ENCODE measurements around the gene IRAK1.
A peak's percentile ranks its signal among the peaks of the same experiment; 100 is the strongest.

IRAK1 gene

DNA sequence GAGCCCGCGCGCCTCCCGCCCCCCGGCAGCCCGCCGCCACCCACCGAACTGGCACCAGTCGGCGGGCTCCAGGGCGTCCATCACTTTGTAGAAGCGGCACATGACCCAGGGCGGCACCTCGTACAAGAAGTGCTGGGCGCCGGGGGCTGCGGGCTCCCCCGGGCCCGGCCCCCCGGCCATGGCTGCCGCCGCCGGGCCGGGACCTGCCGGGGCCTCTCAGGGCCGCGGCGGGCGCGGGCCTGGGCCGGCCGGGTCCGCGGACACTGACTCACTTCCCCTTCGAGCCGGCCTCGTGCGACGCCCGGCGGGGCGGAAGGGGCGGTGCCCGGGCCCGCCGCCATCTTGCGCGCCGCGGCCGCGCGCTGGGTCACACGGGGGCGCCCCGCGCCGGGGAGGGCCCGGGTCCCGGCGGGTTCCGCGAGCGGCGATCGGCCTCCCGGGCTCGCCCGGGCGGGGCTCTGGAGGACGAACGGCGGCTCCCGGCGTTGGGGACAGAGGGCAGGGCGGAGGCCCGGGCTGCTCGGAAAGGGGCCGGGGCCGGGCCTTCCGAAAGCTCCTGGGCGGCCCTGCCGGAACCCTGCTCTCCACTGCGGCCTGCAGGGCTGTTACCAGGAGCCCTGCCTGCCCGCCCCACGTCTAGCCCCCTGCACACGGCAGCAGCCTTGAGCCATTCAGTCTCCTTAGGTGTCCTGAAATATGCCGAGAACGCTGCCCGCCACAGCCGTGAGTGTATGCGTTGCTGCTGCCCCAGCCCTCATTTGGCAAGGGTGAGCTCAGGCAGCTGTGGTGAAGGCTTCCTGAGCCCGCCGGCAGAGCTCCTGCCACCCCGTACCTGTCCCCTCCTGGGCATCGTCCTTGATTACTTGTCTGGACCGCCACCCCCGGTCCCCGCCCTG lies at the start of gene IRAK1:
IRAK1 (minus strand) TSS at position 270 of the 896 bp plus-strand sequence; CDS start at position 180, 90 bp downstream.
- peak; percentile 52 to 59 for DNase-seq

DNA sequence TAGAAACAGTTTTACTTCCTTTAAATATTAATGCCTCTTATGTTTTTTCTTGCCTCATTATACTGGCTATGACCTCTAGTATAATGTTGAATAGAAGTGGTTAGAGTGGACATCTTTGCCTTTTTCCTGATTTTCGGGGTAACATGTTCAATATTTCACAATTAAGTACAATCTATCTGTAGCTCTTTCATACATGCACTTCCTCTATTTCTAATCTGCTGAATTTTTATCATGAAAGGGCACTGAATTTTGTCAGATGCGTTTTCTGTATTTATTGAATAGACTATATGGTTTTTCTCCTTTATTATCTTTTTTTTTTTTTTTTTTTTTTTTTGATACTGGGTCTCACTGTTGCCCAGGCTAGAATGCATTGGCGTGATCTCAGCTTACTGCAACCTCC lies 48.9 kb upstream of the IRAK1 start:
- DNase-seq, result no peak

DNA sequence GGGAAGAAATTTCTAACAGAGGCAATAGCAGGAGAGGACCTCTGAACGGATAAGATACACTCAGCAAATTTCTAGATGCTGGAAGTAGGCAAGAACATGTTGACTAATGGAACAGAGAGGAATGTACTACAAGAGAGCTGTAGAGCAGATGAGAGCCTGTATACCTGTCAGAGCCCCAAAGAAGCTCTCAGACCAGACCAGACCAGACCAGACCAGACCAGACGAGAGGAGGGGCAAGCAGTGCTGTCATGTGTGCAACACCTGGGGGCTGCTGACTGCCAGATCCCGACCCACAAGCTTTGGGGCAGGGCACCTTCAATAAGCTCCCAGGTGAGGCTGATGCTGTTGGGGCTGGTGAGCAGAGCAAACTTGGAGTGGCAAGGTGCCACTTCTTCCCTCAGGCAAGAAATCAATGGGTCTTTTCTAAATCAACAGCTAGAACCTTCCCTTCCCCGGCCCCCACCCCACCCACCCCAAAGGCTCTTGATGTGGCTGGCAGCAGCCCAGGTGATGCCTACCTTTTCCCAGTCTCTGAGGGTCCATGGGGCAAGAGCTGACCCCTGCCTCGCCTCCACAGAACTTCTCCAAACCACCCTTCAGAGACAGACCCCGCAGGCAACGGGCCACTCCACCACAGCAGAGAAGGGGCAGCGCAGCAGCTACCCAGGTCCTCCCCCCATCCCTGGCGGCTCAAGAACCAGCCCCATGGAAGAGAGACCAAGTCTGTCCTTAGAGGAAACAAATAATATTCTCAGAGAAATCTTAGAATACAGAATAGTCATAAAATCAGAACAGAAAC lies 45.1 kb upstream of the IRAK1 start:
- no peak for DNase-seq

DNA sequence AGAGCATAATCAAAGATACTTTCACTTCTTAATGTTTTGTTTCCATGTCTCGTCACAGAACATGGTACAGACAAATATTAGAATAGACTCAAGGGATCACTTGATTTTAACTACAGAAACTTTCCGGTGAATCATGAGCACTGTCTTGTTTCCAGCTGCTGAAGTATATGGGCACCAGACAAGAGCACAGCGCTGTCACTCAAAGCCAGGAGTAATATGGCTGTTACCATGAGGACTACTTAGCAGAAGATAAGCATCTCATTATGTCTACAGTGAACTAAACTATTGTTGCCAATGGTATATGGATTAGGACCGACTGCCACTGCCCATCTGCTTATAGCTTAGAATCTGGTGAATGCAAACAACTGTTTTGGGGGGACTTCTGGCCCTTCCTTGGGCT lies 43.5 kb upstream of the IRAK1 start:
- DNase-seq, result no peak

DNA sequence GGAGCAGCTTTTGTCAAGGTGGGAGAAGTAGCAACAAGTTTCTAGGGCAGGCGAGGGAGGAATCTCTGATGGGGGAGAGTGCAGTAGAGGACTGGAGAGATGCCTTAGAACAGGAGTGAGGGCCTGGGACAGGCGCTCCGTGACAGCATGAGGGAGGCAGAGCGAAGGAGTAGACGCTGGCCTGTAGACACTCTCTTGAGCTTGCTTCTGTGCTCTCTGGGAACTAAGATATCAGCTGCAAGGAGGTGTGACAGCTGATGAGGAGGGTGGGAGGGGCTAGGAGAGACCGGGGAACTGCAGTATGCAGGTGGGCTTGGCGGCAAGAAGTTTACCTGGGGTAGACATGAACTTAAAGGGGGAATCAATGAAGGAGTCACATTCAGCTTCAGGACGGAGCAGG lies 42.1 kb upstream of the IRAK1 start:
- no peak for DNase-seq

DNA sequence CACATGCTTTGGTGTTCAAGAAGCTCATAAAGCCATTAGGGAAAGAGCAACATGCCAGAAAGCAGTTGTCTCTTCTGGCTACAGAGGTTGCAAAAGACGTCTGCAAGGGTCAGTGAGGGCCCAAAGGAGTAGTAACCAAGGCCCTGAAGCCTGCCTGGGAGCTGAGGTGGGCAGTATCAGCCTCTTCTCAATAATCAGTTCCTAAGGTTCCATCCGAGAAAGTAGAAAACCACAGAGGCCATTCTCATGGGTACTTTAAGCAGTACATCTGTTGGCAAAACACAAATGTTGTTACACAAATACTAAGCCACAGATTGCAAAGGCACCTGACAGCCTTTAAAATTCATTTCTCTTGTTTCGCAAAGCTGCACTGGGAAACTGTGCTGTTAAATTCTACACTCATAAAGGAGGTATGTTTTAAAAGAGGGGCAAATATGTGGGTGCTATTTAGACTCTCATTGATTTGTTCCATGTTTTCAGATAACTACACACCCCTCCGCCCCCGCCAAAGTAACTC lies 40.1 kb upstream of the IRAK1 start:
- DNase-seq, result no peak

DNA sequence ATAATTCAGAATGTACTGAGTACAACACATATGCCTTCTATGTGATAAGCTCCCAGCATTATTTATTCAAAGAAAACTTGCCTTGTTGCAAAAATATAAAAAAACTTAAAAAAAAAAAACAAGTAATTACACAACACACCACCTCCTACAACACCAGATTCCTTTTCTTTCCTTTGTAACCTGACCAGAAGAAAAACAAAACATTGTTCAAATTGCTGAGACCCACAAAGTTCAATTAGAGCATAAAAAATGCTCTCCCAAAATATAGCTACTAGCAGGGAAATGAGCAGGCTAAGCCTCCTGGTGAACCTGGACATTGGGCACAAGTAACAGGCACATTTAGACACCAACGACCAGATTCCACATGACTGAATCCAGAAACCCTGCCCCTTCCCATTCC lies 39.5 kb upstream of the IRAK1 start:
- DNase-seq, result no peak

DNA sequence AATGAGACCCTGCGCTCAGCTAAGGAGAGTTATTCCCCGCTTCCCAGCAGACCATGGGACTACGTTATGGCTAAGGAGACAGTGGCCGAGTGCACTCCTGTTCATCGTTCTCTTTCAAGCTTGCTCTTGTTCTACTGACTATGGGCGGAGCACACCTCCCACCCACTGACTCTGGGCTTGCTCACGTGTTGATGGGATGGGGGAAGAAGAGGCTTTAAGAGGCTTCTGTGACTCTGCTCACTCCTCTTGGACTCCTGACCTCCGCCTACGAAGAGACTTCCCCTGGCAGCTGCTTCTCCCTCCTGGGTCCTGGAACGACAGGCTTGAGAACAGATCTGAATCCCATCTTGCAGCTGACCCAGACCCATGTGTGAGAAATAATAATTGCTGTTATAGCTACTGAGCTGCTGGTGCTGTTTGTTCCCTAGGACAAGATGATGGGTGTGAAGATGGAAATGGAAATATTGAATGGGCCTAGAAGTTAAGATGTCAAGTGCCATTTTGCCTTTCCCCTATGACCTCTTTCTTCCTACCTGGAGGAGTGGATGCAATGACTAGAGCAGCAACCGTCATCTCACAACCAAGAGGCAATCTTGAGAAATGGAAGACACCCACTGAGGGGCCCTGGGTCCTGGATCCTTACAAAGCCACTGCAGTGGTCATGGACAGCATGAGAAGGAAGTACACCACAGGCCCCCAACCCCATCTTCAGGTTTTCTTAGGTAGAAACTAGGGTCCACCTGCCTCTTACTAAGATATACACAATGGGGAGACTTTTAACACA lies 38.7 kb upstream of the IRAK1 start:
- no peak for DNase-seq

DNA sequence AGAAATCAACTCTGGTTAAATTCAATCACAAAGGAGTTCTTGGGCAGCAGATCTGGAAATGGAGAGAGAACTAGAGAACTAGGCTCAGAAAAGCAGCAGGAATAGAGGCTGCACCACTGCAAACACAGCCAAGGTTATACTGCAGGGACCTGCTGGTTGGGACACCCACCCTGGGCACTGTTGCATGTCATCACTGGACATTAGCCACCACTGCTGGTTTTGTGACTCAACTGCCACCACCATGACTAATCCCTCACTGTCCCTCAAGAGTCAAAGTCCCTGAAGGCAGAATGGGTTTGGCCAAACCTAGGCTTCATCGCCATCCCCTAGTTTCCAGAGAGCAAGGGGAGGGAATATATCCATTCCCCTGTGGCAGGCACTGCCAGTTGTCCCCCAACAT lies 38.1 kb upstream of the IRAK1 start:
- DNase-seq, result no peak

DNA sequence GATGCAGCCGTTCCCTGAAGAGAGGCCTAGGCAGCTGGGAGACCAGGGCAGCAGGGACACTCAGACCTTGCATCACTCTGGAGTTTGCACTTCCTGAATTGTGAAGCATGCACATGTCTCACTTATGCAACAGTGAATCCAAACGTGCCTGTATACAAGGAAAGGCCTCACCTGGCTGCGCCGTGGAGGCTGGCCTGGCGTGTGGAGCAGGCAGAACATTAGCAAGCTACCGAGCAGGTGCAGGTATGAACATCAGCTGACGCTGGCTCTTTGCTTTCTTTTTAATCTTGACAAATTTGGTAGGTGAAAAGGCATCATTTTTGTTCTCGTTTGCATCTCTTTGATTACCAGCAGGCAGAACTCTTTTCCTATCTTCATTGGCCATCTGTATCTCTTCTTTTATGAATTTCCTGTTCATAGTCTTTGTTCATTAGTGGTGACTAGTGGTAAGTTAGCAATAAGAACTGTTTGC lies 37.1 kb upstream of the IRAK1 start:
- peak in 1 of 2 donors; percentile 8 for DNase-seq

DNA sequence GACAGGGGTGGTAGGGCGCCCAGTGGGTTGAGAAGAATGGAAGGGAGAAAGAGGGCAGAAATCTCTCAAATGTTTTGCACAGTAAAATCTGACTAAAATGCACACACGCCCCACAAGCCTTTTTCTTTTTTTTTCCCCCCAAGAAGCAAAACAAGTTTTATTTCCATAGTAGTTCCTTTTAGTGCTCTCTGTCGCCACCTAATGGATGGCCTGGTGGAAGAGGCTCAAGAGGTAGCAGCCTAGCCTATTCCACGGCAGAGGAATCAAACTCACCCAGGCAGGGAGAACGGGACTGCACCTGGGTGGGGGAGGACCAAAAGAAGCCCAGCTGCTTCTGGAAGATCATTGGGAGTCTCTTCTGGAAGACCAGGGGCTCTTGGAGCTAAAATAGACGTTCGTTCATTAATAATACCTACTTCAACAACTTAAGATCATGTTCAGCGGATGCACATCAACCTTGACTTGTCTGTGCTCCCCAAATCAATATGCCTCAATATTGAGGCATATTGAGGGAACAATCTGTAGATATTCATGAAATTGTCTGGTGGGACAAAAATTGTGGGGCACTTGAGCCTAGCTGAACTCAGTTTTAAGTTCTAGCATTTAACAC lies 31.6 kb upstream of the IRAK1 start:
- DNase-seq, result peak; percentile 60 to 71

DNA sequence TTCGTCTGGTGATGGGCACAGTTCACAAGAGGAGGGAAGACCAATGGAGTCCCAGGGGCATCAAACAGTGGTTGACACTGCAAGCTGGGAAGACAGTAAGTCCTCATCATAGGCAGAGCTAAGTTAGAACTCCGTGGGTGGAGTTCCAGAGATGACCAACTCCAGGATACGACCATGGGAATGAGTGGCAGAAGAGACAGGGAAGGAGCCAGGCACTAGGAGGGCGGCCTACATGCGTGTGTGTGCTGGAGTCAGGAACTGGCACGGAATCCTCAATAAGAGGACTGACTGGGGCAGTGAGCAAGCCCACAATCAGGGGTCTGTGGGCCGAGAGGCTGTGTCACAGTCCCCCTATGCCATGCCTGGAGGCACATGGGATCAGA lies 30.4 kb upstream of the IRAK1 start:
- DNase-seq, result no peak

DNA sequence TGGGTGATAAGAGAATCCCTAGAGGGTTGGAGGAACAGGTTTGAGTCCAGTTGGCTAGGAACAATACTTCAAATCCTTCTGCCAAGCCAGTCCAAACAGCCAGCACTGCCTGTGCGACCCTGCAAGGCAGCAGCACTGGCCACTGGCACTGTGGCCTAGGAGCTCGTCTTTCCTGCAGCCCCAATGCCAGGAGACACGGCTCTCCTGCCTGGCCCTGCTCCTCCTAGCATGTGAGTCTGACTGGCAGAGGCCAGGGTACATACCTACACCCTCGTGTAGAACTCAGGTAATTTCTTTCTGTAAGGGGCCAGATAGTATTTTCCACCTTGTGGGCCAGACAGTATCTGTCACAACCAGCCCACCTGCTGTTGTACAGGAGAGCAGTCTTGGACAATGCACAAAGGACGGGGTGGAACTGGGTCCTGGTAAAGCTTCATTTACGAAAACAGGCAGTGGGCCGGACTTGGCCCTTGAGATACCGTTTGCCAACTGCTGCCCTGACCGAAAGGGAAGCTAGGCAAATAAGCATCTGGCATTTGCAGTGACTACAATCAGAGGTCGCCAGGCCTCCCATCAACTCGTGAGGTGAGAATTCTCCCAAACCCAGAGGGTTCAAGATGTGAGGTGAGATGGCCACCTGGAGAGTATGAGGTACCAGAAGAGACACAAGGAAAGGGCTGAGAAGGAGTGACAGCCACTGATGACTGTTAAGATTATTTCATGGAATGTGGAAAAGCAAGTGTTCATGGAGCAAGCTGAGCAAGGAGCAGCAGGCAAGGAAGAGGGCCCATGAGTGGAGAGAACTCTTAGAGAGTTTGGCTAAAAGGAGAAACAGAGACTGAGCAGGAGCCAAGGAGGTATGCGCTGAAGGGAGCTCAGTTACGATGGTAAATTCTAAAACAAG lies 29.8 kb upstream of the IRAK1 start:
- no peak for DNase-seq

DNA sequence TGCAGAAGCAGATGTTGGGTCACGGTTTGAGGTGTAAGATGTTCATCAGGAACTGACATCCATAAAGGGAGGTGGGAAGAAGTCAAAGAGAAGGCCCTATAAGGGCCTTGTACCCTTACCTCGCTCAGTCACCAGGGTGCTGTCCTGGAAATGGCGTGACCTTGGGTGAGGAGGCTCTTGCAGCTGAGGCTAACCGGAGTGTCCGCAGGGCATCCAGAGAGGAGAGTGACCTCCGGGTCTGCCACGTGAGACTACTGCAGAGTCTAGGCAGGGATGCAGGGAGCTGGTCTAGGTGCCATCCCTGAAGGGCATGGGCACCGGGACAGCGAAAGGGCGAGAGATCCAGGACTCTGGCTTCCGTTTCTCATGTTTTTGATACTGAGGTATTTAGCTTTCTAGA lies 28.7 kb upstream of the IRAK1 start:
- DNase-seq, result no peak

DNA sequence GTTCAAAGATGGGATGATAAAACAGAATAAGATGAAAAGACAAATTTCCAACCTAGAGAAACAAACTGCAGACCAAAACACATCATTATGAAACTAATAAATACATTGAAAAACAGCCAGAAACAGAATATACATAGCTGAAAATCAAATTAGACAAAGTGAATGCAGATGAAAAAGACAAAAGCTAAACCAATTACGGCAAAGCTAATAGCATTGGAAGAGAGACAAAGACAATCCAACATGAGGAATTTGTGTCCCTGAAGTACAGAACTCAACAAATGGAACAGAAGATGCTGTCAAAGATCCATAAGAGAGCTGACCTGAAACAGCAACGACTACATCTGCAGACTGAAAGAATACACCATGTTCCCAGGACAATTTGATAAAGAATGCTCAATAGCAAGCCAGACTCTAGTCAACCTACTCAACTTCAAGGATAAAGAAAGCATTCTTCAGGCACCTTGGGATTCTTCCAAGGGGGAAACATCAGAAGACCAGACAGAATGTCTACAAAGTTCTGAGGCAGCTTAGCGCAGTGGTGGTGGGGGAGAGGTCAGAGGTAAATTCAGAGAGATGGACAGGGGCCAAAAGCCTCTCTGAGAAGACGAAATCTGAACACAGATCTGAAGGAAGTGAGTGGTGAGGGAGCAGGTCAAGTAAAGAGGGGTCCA lies 27.4 kb upstream of the IRAK1 start:
- no peak for DNase-seq

DNA sequence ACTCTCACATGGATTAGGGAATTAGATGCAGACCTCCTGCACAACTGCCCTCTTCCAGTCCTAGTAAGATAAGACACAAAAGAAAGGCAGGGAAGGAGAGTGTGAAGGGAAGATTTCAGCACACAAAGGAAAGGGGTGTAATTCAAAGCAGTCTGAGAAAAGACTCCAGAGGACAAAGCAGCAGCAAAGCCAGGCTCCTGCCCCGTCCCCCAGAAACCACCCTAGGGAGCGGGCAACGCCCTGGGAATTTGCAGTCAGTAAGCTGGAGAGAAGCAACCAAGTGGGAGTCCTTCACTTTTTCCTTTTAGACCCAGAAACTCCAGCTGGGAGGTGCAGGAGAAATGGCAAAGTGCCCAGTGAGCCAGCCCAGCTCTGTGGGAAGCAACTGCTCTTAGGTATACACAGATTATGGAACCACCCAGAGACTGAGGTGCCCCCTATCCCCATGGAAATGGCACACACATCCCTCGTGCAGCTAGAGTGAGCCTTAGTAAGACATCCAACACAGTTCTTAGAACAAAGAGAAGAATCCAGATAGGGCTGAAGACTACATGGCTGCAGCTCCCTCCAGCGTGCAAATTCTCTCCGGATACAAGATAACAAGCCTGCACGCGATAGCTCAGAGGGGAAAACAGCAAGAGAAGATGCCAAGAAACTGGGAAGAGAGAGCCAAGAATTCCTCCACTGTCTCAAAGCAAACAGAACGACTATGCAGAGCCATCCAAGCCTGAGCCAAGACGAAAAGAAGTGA lies 26.5 kb upstream of the IRAK1 start:
- no peak for DNase-seq

DNA sequence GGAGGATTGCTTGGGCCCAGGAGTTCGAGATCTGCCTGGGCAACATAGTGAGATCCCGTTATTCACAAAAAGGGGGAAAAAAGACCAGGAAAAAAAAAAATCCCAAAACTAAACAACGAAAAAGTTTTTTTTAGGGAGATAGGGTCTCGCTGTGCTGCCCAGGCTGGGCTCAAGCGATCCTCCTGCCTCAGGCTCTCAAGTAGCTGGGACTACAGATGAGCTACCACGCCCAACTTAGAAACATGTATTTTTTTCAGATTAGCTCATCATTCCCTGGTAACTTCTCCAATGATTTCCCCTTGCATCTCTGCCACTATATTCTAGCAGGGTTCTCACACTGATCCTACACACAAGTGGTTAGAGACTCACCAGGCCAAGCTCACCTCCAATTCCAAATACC lies 24.4 kb upstream of the IRAK1 start:
- no peak for DNase-seq

DNA sequence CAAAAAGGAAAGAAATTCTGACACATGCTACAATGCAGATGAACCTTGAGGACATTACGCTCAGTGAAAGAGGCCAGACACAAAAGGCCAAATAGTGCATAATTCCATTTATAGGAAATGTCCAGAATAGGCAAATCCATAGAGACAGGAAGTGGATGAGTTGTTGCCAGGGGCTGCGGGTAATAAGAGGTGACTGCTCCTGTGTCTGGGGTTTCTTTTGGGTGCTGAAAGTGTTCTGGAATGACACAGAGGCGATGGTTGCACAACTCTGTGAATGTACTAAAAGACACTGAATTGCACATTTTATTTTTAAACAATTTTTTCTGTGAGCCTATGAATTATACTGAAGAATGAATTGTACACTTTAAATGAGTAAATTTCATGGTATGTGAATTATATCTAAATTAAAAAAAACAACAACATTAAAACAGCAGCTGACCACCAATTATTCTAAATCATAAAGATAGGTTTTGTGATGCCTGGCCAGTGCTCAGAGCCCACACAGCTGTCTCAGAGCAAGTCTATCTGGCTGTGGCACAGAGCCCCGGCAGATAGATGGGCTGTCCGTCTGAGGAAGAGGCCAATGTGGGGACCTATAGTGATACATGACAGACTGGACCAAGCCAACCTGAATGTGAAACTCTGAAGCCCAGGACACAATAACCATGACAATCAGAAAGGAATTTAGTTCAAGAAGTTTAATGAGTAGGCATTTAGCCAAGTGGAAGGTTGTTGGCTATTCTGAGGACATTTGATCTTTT lies 23.5 kb upstream of the IRAK1 start:
- DNase-seq, result peak in 1 of 2 donors; percentile 14

DNA sequence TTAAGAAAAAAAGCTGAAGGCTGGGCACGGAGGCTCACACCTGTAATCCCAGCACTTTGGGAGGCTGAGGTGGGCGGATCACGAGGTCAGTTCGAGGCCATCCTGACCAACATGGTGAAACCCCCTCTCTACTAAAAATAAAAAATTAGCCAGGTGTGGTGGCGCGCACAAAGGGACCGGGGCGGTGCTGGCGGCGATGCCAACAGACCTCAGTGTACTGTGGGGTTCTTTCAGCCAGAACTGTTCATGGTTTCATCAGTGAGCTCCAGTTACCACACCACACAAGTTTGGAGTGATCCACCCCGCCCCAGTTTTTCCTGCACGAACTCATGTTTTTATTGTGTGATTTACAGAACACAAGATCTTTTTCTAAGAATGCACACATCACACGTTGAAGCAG lies 21.2 kb upstream of the IRAK1 start:
- no peak for DNase-seq

Data from CD4-positive, alpha-beta T cell treated with Interleukin-1 beta for 1 hour (primary cell).